Keratinocyte (primary cell): ENCODE results near the gene NF1. TPM values are rescaled to one million over a fixed set of nuclear protein-coding genes. Genes with fewer than 3 reads are reported as not detected.

Experiments used
- DNase-seq: peaks from one replicate; pipeline ENCODE4 v3.0.0-alpha.2; 2011; ENCODE audit warnings: low read depth, missing footprints, low spot score
- FAIRE-seq: peaks from 2 replicates; lab custom pipeline; 2011; peaks lifted over from hg19 to GRCh38; lab: Jason Lieb, UNC
- H2AFZ ChIP-seq: 2 replicates; pipeline ENCODE4 v1.6.0; 2012; ENCODE audit warnings: low read length, control low read depth, inconsistent platforms; ENCODE audit not compliant: control insufficient read depth
- H3K27ac ChIP-seq: 2 replicates; pipeline ENCODE4 v1.5.1; 2011; ENCODE audit warnings: low read length; ENCODE audit not compliant: control insufficient read depth, insufficient read depth
- H3K27me3 ChIP-seq: 3 replicates; pipeline ENCODE4 v1.6.0; 2011; ENCODE audit warnings: low read length; ENCODE audit not compliant: control insufficient read depth, insufficient read depth; ENCODE audit errors: extremely low read depth
- H3K36me3 ChIP-seq, 2 experiments: 2 replicates in 1 of 2; 3 replicates in 1 of 2; pipeline ENCODE4 v1.5.1; 2011; ENCODE audit warnings: low read length in 2 of 2, mild to moderate bottlenecking in 1 of 2; ENCODE audit not compliant: control insufficient read depth in 2 of 2, insufficient read depth in 2 of 2; ENCODE audit errors: extremely low read depth in 1 of 2
- H3K4me1 ChIP-seq: 3 replicates; pipeline ENCODE4 v1.5.1; 2011; ENCODE audit warnings: low read length; ENCODE audit not compliant: control insufficient read depth, insufficient read depth; ENCODE audit errors: extremely low read depth
- H3K4me2 ChIP-seq: 3 replicates; pipeline ENCODE4 v1.6.0; 2011; ENCODE audit warnings: low read depth, low read length; ENCODE audit not compliant: control insufficient read depth, insufficient read depth; ENCODE audit errors: extremely low read depth
- H3K4me3 ChIP-seq, 3 experiments: fragments of 200-600 bp in 1 of 3; sonication (generic) in 1 of 3; 2 replicates in 2 of 3; 3 replicates in 1 of 3; pipeline ENCODE4 v1.5.1; 2011 to 2016; ENCODE audit warnings: low read length in 3 of 3, mild to moderate bottlenecking in 3 of 3, control low read depth in 2 of 3, inconsistent platforms in 1 of 3, low read depth in 1 of 3, mixed read lengths in 1 of 3, mixed run types in 1 of 3, moderate library complexity in 1 of 3; ENCODE audit not compliant: control insufficient read depth in 2 of 3, insufficient read depth in 2 of 3; ENCODE audit errors: extremely low read depth in 1 of 3
- H3K79me2 ChIP-seq: 2 replicates; pipeline ENCODE4 v1.6.0; 2012; ENCODE audit warnings: low read length; ENCODE audit not compliant: control insufficient read depth, insufficient read depth
- H3K9ac ChIP-seq: 3 replicates; pipeline ENCODE4 v1.6.0; 2011; ENCODE audit warnings: low read length; ENCODE audit not compliant: control insufficient read depth, insufficient read depth; ENCODE audit errors: extremely low read depth
- H3K9me1 ChIP-seq: 3 replicates; pipeline ENCODE4 v1.6.0; 2011; ENCODE audit warnings: low read length; ENCODE audit not compliant: control insufficient read depth, insufficient read depth; ENCODE audit errors: extremely low read depth
- H3K9me3 ChIP-seq: 2 replicates; pipeline ENCODE4 v1.5.1; 2012; ENCODE audit warnings: low read depth, low read length; ENCODE audit not compliant: control insufficient read depth
- H4K20me1 ChIP-seq: 3 replicates; pipeline ENCODE4 v1.6.0; 2011; ENCODE audit warnings: low read length; ENCODE audit not compliant: control insufficient read depth, insufficient read depth; ENCODE audit errors: extremely low read depth
- EZH2 ChIP-seq: IDR thresholded peaks from one replicate; pipeline ENCODE4 v1.6.1; 2012; ENCODE audit warnings: inconsistent platforms, mild to moderate bottlenecking, low read length, moderate library complexity
- dilution Hi-C: fragments of 300-500 bp; cut with MboI; formaldehyde crosslinking; loops from one replicate; pipeline ENCODE4 v1.7.0; 2020; ENCODE audit warnings: low sequenced_read_pairs; ENCODE audit not compliant: extremely low pct_ligation_motif_present
- polyA plus RNA-seq, 5 experiments: library from polyadenylated mRNA; depleted of rRNA in 3 of 5; stranded (reverse) in 3 of 5; stranded (forward) in 1 of 5; unstranded in 1 of 5; fragments of >200 nt; gene quantifications; 1 replicate in 1 of 5; 2 replicates in 3 of 5; 3 replicates in 1 of 5; pipeline versions ENCODE4 v1.2.1 to v1.2.3, GENCODE V29; 2011 to 2012; ENCODE audit warnings: missing spikeins in 2 of 5, low read depth in 1 of 5, low replicate concordance in 1 of 5
- TF ChIP-seq, protein P1 (sequence below), 3 experiments: IDR thresholded peaks in 1 of 3; conservative IDR thresholded peaks in 1 of 3; optimal IDR thresholded peaks in 1 of 3; 2 replicates in 2 of 3; 3 replicates in 1 of 3; pipeline versions ENCODE3 to v1.5.1; 2011; ENCODE audit warnings: low read length in 3 of 3, mild to moderate bottlenecking in 3 of 3, moderate library complexity in 2 of 3, control low read depth in 1 of 3, inconsistent platforms in 1 of 3; ENCODE audit not compliant: insufficient read depth in 2 of 3; ENCODE audit errors: extremely low read depth in 1 of 3

The NF1 gene
- polyA plus RNA-seq, 1 donor (not counting 4 experiments of a cell fraction or from before 2014, with no cell fraction given) = 26.7 TPM

GRCh38 chr17:31397256-31397939 lies 302.6 kb downstream of the NF1 start:
- Histone ChIP-seq H3K9me3 (no peaks in the 10 kb centered on the region), H2AFZ (no peak overlapping the region), H3K79me2 (no peaks in the 10 kb centered on the region), H3K9ac (no peak overlapping the region), H3K4me1 (no peaks in the 10 kb centered on the region), H4K20me1 (no peaks in the 10 kb centered on the region), H3K27me3 (peaks cover 13% of the 10 kb centered on the region), H3K27ac (no peak overlapping the region), H3K4me2 (no peak overlapping the region), H3K9me1 (no peaks in the 10 kb centered on the region), H3K36me3 (no peaks in the 10 kb centered on the region), H3K4me3 (no peak overlapping the region)
- dilution Hi-C loops = no loop called here
- no peak for DNase-seq
- TF ChIP-seq, protein P1, sequence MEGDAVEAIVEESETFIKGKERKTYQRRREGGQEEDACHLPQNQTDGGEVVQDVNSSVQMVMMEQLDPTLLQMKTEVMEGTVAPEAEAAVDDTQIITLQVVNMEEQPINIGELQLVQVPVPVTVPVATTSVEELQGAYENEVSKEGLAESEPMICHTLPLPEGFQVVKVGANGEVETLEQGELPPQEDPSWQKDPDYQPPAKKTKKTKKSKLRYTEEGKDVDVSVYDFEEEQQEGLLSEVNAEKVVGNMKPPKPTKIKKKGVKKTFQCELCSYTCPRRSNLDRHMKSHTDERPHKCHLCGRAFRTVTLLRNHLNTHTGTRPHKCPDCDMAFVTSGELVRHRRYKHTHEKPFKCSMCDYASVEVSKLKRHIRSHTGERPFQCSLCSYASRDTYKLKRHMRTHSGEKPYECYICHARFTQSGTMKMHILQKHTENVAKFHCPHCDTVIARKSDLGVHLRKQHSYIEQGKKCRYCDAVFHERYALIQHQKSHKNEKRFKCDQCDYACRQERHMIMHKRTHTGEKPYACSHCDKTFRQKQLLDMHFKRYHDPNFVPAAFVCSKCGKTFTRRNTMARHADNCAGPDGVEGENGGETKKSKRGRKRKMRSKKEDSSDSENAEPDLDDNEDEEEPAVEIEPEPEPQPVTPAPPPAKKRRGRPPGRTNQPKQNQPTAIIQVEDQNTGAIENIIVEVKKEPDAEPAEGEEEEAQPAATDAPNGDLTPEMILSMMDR (optimal IDR thresholded peaks at IDR 0.05 in 1 of 3, IDR thresholded peaks at IDR 0.05 in 1 of 3, conservative IDR thresholded peaks at IDR 0.05 in 1 of 3; ENCODE audit: extremely low read depth in 1 of 3, insufficient read depth in 2 of 3, low read length in 3 of 3) = no peak
- no peak for TF ChIP-seq EZH2
- no peak for FAIRE-seq

GRCh38 chr17:31398381-31399311 lies 303.9 kb downstream of the NF1 start:
- no peak overlapping the region for H3K27ac ChIP-seq
- no peaks in the 10 kb centered on the region for H4K20me1 ChIP-seq
- TF ChIP-seq, protein P1 (optimal IDR thresholded peaks at IDR 0.05 in 1 of 3, IDR thresholded peaks at IDR 0.05 in 1 of 3, conservative IDR thresholded peaks at IDR 0.05 in 1 of 3; ENCODE audit: extremely low read depth in 1 of 3, insufficient read depth in 2 of 3, low read length in 3 of 3) = no peak
- TF ChIP-seq EZH2 = no peak
- dilution Hi-C loops = no loop called here
- H3K9ac ChIP-seq = no peak overlapping the region
- no peak overlapping the region for H2AFZ ChIP-seq
- DNase-seq (no peak), FAIRE-seq (no peak)
- H3K9me3 ChIP-seq = no peaks in the 10 kb centered on the region
- H3K4me3 ChIP-seq = no peak overlapping the region
- no peak overlapping the region for H3K4me2 ChIP-seq
- H3K27me3 ChIP-seq = peaks cover under 1% of the 10 kb centered on the region
- no peaks in the 10 kb centered on the region for H3K4me1 ChIP-seq
- no peaks in the 10 kb centered on the region for H3K79me2 ChIP-seq
- H3K9me1 ChIP-seq = no peaks in the 10 kb centered on the region
- no peaks in the 10 kb centered on the region for H3K36me3 ChIP-seq
